Ovary (tissue), 3 donors: ENCODE measurements around the gene SLC6A18.

Experiments
- EP300 ChIP-seq: sonication (generic); formaldehyde crosslinking; IDR thresholded peaks from one replicate; pipeline ENCODE4 v1.6.1; 2017; ENCODE audit warnings: antibody characterized with exemption
- POLR2A ChIP-seq: fragments of 450-650 bp; IDR thresholded peaks from one replicate; pipeline ENCODE4 v1.6.1; 2017; ENCODE audit warnings: antibody characterized with exemption, mild to moderate bottlenecking, moderate library complexity
- TF ChIP-seq, protein P1 (sequence below), 3 donors: fragments of 450-650 bp in 2 of 3; fragments of 200-600 bp in 1 of 3; IDR thresholded peaks; one replicate each; pipeline versions ENCODE4 v1.5.1 to v1.8.0; 2016 to 2022; ENCODE audit warnings: antibody characterized with exemption in 3 of 3, mild to moderate bottlenecking in 1 of 3
- donor health status: DM: no; HTN: no; CAD: no.

DNA sequence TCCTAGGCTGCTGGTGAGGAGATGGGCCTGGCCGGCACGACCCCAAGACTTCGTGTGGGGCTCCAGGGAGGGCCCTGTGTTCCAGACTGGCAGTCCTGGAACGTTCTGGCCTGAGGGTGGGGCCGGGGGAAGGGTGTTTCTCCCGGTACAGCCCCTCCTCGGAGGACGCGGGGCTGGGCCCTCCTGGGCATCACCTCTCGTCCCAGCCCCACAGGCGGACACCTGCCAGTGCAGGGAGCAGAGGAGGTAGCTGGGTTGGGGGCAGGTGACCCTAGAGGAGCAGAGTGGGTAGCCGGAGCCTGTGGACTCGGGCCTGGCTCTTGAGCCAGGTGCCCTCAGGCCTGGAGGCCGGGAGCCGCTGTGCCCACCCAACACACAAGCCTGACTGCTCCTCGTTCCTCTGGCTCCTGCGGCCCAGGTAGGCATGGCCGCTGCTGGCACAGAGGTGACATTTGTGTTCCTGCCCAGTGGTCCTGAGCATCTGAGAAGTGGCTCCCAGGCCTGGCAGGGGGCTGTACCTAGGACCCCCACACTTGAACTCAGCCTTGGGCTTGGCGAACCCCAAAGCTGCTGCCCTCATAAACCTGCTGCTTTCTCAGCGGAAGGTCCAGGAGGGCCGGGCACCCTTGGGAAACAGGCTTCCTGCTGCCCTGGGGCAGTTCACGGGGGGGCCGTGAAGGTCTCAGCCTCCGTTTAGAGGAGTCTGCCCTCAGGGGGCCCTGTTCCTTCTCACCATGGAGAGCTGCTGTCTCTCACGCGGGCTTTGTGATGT is 23.0 kb upstream of the SLC6A18 start:
- TF ChIP-seq, protein P1, sequence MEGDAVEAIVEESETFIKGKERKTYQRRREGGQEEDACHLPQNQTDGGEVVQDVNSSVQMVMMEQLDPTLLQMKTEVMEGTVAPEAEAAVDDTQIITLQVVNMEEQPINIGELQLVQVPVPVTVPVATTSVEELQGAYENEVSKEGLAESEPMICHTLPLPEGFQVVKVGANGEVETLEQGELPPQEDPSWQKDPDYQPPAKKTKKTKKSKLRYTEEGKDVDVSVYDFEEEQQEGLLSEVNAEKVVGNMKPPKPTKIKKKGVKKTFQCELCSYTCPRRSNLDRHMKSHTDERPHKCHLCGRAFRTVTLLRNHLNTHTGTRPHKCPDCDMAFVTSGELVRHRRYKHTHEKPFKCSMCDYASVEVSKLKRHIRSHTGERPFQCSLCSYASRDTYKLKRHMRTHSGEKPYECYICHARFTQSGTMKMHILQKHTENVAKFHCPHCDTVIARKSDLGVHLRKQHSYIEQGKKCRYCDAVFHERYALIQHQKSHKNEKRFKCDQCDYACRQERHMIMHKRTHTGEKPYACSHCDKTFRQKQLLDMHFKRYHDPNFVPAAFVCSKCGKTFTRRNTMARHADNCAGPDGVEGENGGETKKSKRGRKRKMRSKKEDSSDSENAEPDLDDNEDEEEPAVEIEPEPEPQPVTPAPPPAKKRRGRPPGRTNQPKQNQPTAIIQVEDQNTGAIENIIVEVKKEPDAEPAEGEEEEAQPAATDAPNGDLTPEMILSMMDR (IDR thresholded peaks at IDR 0.05): no peak
- TF ChIP-seq POLR2A: no peak
- TF ChIP-seq EP300: no peak
